GM18507 (cell line): Measurements from ENCODE around the gene NLRP12.
"Not testable (repeated sequence)": the region's sequence is repeated elsewhere in the genome, so short reads cannot be mapped to it uniquely, and the experiment has no call there.

ENCODE experiments used
- DNase-seq: peaks from one replicate; pipeline ENCODE4 v3.0.0; 2011; ENCODE audit warnings: low read depth; ENCODE audit not compliant: insufficient read length; ENCODE audit errors: extremely low spot score
- FAIRE-seq: peaks from 2 replicates; lab custom pipeline; 2011; peaks lifted over from hg19 to GRCh38; lab: Jason Lieb, UNC

Gene NLRP12

GRCh38 chr19:53785196-53785889 is 38.8 kb downstream of the NLRP12 start:
- no peak for DNase-seq
- FAIRE-seq, result no peak

GRCh38 chr19:53782698-53783097 is 41.4 kb downstream of the NLRP12 start:
- FAIRE-seq, result no peak
- no peak for DNase-seq

GRCh38 chr19:53781332-53781731 is 42.8 kb downstream of the NLRP12 start:
- not testable (repeated sequence) for DNase-seq, FAIRE-seq

- DNase-seq, result no peak
- no peak for FAIRE-seq
Measured at GRCh38 chr19:53780506-53780905, 43.6 kb downstream of the NLRP12 start.

GRCh38 chr19:53775524-53775923 is 48.6 kb downstream of the NLRP12 start:
- FAIRE-seq (no peak), DNase-seq (no peak)

- FAIRE-seq, result not testable (repeated sequence)
Measured at GRCh38 chr19:53774491-53774890, 49.6 kb downstream of the NLRP12 start.

GRCh38 chr19:53773999-53774398 is 50.1 kb downstream of the NLRP12 start:
- no peak for DNase-seq
- no peak for FAIRE-seq

More at GRCh38 chr19:53774491-53774890, 49.6 kb downstream of the NLRP12 start:
- DNase-seq, result not testable (repeated sequence)

- FAIRE-seq (no peak), DNase-seq (no peak)
Measured at GRCh38 chr19:53772943-53773342, 51.2 kb downstream of the NLRP12 start.

- FAIRE-seq (no peak), DNase-seq (no peak)
Measured at GRCh38 chr19:53771144-53771543, 53.0 kb downstream of the NLRP12 start.

- not testable (repeated sequence) for FAIRE-seq, DNase-seq
Measured at GRCh38 chr19:53769696-53770309, 54.3 kb downstream of the NLRP12 start.

GRCh38 chr19:53768401-53768800 is 55.7 kb downstream of the NLRP12 start:
- DNase-seq, result no peak
- FAIRE-seq, result no peak

- not testable (repeated sequence) for FAIRE-seq
Measured at GRCh38 chr19:53758991-53759390, 65.1 kb downstream of the NLRP12 start.

More at GRCh38 chr19:53758991-53759390, 65.1 kb downstream of the NLRP12 start:
- DNase-seq, result not testable (repeated sequence)
